HCT116 (cell line): ENCODE data around the gene CELF4. TPM values are rescaled to one million over a fixed set of nuclear protein-coding genes. Genes with fewer than 3 reads are reported as not detected.

Source experiments
- ATAC-seq: fragments of 200-7000 bp; cut with Tn5 transposase; 2 replicates; pipeline ENCODE4 v1.9.1; 2020; ENCODE audit warnings: mild to moderate bottlenecking, moderate library complexity
- BruUV-seq: library from RNA; stranded (reverse); fragments of 400-500 nt; replicated peaks from 2 replicates; lab custom pipeline; 2021; lab: Mats Ljungman, UMichigan
- CTCF ChIA-PET: fragments of 300-600 bp; sonication (Branson Sonifier 250); formaldehyde crosslinking; loops from one replicate; lab custom pipeline; 2021; ENCODE audit warnings: antibody characterized with exemption; lab: Charles Lee
- POLR2A ChIA-PET: fragments of 300-600, 350-600 bp; sonication (Branson Sonifier 250); formaldehyde crosslinking; loops from one replicate; lab custom pipeline; 2021; ENCODE audit warnings: antibody characterized with exemption; lab: Charles Lee
- RAD21 ChIA-PET, 2 experiments: fragments of 300-600 bp; sonication (Branson Sonifier 250); formaldehyde crosslinking; loops; one replicate each; lab custom pipeline; 2023; ENCODE audit warnings: low total read pairs in 2 of 2; ENCODE audit not compliant: uncharacterized antibody in 2 of 2, unreplicated experiment in 2 of 2, low non-redundant PET in 1 of 2; lab: Charles Lee
- DNase-seq: peaks from one replicate; pipeline ENCODE4 v3.0.0-alpha.2; 2010; ENCODE audit warnings: low read depth, low spot score
- H2AFZ ChIP-seq: fragments of 200-600 bp; shearing (Covaris generic), sonication (generic); 2 replicates; pipeline ENCODE4 v1.6.1; 2017; ENCODE audit warnings: low read depth, mixed run types, mixed read lengths, antibody characterized with exemption, low read length; ENCODE audit not compliant: poor library complexity, severe bottlenecking
- H3K27ac ChIP-seq: 2 replicates; pipeline ENCODE4 v1.5.1; 2012; ENCODE audit warnings: low read depth, low read length
- H3K27me3 ChIP-seq: fragments of 200-600 bp; sonication (generic); 2 replicates; pipeline ENCODE4 v1.6.1; 2016; ENCODE audit warnings: mixed run types, low read length, mixed read lengths; ENCODE audit not compliant: insufficient read depth
- H3K36me3 ChIP-seq, 2 experiments: fragments of 200-500 bp in 1 of 2; fragments of 200-600 bp in 1 of 2; sonication (Bioruptor generic) in 1 of 2; sonication (generic) in 1 of 2; 2 replicates each; pipeline versions ENCODE4 v1.5.1 to v1.6.1; 2014 to 2016; ENCODE audit warnings: low read length in 2 of 2, inconsistent platforms in 1 of 2, mixed read lengths in 1 of 2, mixed run types in 1 of 2; ENCODE audit not compliant: insufficient read depth in 2 of 2, control insufficient read depth in 1 of 2
- H3K4me1 ChIP-seq, 2 experiments: fragments of 200-600 bp in 1 of 2; sonication (generic) in 1 of 2; 2 replicates each; pipeline versions ENCODE4 v1.5.1 to v1.6.1; 2012 to 2017; ENCODE audit warnings: low read length in 2 of 2, inconsistent platforms in 1 of 2, mild to moderate bottlenecking in 1 of 2, mixed read lengths in 1 of 2, mixed run types in 1 of 2, moderate library complexity in 1 of 2; ENCODE audit not compliant: insufficient read depth in 2 of 2, control insufficient read depth in 1 of 2
- H3K4me2 ChIP-seq: fragments of 200-600 bp; sonication (generic); 2 replicates; pipeline ENCODE4 v1.6.1; 2017; ENCODE audit warnings: mixed run types, low read length, mixed read lengths
- H3K4me3 ChIP-seq, 2 experiments: fragments of 200-600 bp in 1 of 2; sonication (generic) in 1 of 2; replicated peaks in 1 of 2; 2 replicates each; pipeline ENCODE4 v1.5.1; 2011 to 2016; ENCODE audit warnings: low read length in 2 of 2, control low read depth in 1 of 2, low read depth in 1 of 2, mild to moderate bottlenecking in 1 of 2, mixed read lengths in 1 of 2, mixed run types in 1 of 2
- H3K79me2 ChIP-seq: fragments of 200-600 bp; sonication (generic); 2 replicates; pipeline ENCODE4 v1.6.1; 2017; ENCODE audit warnings: mild to moderate bottlenecking, mixed run types, low read length, moderate library complexity, mixed read lengths; ENCODE audit not compliant: insufficient read depth
- H3K9ac ChIP-seq: fragments of 200-600 bp; sonication (generic); 2 replicates; pipeline ENCODE4 v1.6.1; 2016; ENCODE audit warnings: low read length, mixed read lengths
- H3K9me2 ChIP-seq: fragments of 200-600 bp; sonication (generic), shearing (Covaris generic); 2 replicates; pipeline ENCODE4 v1.6.1; 2017; ENCODE audit warnings: mixed run types, mild to moderate bottlenecking, moderate library complexity; ENCODE audit not compliant: insufficient read depth
- H3K9me3 ChIP-seq, 2 experiments: fragments of 200-500 bp in 1 of 2; fragments of 200-600 bp in 1 of 2; sonication (Bioruptor generic) in 1 of 2; sonication (generic) in 1 of 2; 2 replicates each; pipeline ENCODE4 v1.6.1; 2014 to 2017; ENCODE audit warnings: low read length in 2 of 2, mixed read lengths in 2 of 2, inconsistent platforms in 1 of 2, low read depth in 1 of 2, mild to moderate bottlenecking in 1 of 2, mixed run types in 1 of 2, moderate library complexity in 1 of 2; ENCODE audit not compliant: control insufficient read depth in 1 of 2, insufficient read depth in 1 of 2
- H4K20me1 ChIP-seq: fragments of 200-600 bp; sonication (generic), shearing (Covaris generic); 2 replicates; pipeline ENCODE4 v1.6.1; 2017; ENCODE audit warnings: mixed run types, mild to moderate bottlenecking, moderate library complexity; ENCODE audit not compliant: insufficient read depth
- ATF3 ChIP-seq: IDR thresholded peaks from 2 replicates; pipeline ENCODE4 v1.6.1; 2012
- CBX3 ChIP-seq: IDR thresholded peaks from 2 replicates; pipeline ENCODE4 v1.6.1; 2012; ENCODE audit warnings: low read depth
- CTCF ChIP-seq, 3 experiments: fragments of 200-600 bp in 1 of 3; sonication (generic) in 1 of 3; IDR thresholded peaks in 2 of 3; conservative IDR thresholded peaks in 1 of 3; 2 replicates each; pipeline ENCODE4 v1.5.1; 2012 to 2017; ENCODE audit warnings: low read depth in 2 of 3, low read length in 2 of 3, antibody characterized with exemption in 1 of 3, borderline replicate concordance in 1 of 3, control low read depth in 1 of 3, mild to moderate bottlenecking in 1 of 3, mixed read lengths in 1 of 3, mixed run types in 1 of 3, moderate library complexity in 1 of 3; ENCODE audit not compliant: insufficient read depth in 1 of 3
- EGR1 ChIP-seq: IDR thresholded peaks from 2 replicates; pipeline ENCODE4 v1.6.1; 2012; ENCODE audit warnings: low read depth
- EZH2phosphoT487 ChIP-seq: fragments of 200-600 bp; IDR thresholded peaks from 2 replicates; pipeline ENCODE4 v1.6.1; 2018; ENCODE audit warnings: antibody characterized with exemption, borderline replicate concordance
- POLR2A ChIP-seq: IDR thresholded peaks from 2 replicates; pipeline ENCODE4 v1.7.0; 2011; ENCODE audit warnings: borderline replicate concordance; ENCODE audit not compliant: insufficient read depth, insufficient read length; ENCODE audit errors: extremely low read depth
- POLR2AphosphoS5 ChIP-seq: IDR thresholded peaks from 2 replicates; pipeline ENCODE4 v1.6.1; 2011; ENCODE audit warnings: mild to moderate bottlenecking, low read depth, low read length, moderate library complexity
- RAD21 ChIP-seq: IDR thresholded peaks from 2 replicates; pipeline ENCODE4 v1.6.1; 2012; ENCODE audit warnings: low read depth, mild to moderate bottlenecking
- SIN3A ChIP-seq: IDR thresholded peaks from 2 replicates; pipeline ENCODE4 v1.6.1; 2012; ENCODE audit warnings: low read depth
- SP1 ChIP-seq: IDR thresholded peaks from 2 replicates; pipeline ENCODE4 v1.6.1; 2012; ENCODE audit warnings: low read depth
- SRF ChIP-seq: IDR thresholded peaks from 2 replicates; pipeline ENCODE4 v1.6.1; 2012; ENCODE audit warnings: low read depth
- intact Hi-C: fragments of 100-400 bp; cut with micrococcal nuclease; formaldehyde crosslinking; loops from 2 replicates; pipeline ENCODE4 v1.10.0; 2022
- total RNA-seq: library from RNA; stranded (reverse); gene quantifications from one replicate; pipeline ENCODE4 v1.2.1, GENCODE V29; 2021; ENCODE audit not compliant: unreplicated experiment

Gene CELF4
- total RNA-seq, 1 experiment from 2014 or later: not detected

- H3K4me2 ChIP-seq: no peak overlapping the region
- ATAC-seq (no peak), DNase-seq (no peak)
- ChIA-PET CTCF (no interaction called here), RAD21 (no interaction called here), POLR2A (no interaction called here)
- intact Hi-C loops: no loop called here
- H3K79me2 ChIP-seq: no peaks in the 10 kb centered on the region
- H2AFZ ChIP-seq: no peak overlapping the region
- no peaks in the 10 kb centered on the region for H3K9me2 ChIP-seq
- no TSS peak for BruUV-seq
- no peak overlapping the region for H3K27ac ChIP-seq
- no peaks in the 10 kb centered on the region for H3K4me1 ChIP-seq
- no peaks in the 10 kb centered on the region for H3K9me3 ChIP-seq
- no peak overlapping the region for H3K4me3 ChIP-seq
- H3K27me3 ChIP-seq: no peaks in the 10 kb centered on the region
- H3K9ac ChIP-seq: no peak overlapping the region
- H3K36me3 ChIP-seq: no peaks in the 10 kb centered on the region
- no peaks in the 10 kb centered on the region for H4K20me1 ChIP-seq
- no peak for TF ChIP-seq SIN3A
- TF ChIP-seq CTCF (IDR thresholded peaks at IDR 0.05 in 2 of 3, conservative IDR thresholded peaks at IDR 0.05 in 1 of 3; ENCODE audit: borderline replicate concordance in 1 of 3, insufficient read depth in 1 of 3, low read depth in 2 of 3, low read length in 2 of 3): no peak
- TF ChIP-seq CBX3: no peak
- no peak for TF ChIP-seq SP1
- no peak for TF ChIP-seq RAD21
- no peak for TF ChIP-seq SRF
- TF ChIP-seq EGR1: no peak
- TF ChIP-seq EZH2phosphoT487: no peak
- TF ChIP-seq ATF3: no peak
- TF ChIP-seq POLR2A: no peak
- TF ChIP-seq POLR2AphosphoS5: no peak
Measured at GRCh38 chr18:37210781-37211180, 354.8 kb downstream of the CELF4 start.
